ENCODE results near the gene ADGRG1.

- no peak for TF ChIP-seq CTCF (IDR thresholded peaks at IDR 0.05; ENCODE audit: poor library complexity)
- no peak for TF ChIP-seq EZH2 (IDR thresholded peaks at IDR 0.05; ENCODE audit: borderline replicate concordance)
- TF ChIP-seq EZH2phosphoT487 (IDR thresholded peaks at IDR 0.05; ENCODE audit: low read depth, severe bottlenecking, unreplicated experiment): no peak
Observed at GRCh38 chr16:57638381-57638780, 10.0 kb downstream of the ADGRG1 start.
